Mesendoderm (in vitro differentiated cells): ENCODE measurements around the gene MUS81.

ENCODE experiments used
- DNase-seq: peaks from one replicate; pipeline ENCODE4 v3.0.0; 2013
- H2AK5ac ChIP-seq: 2 replicates; pipeline ENCODE4 v1.6.1; 2013; ENCODE audit warnings: low read length, inconsistent platforms
- H2BK120ac ChIP-seq: 2 replicates; pipeline ENCODE4 v1.6.1; 2013; ENCODE audit warnings: low read depth, mild to moderate bottlenecking, low read length, moderate library complexity, mixed read lengths
- H2BK15ac ChIP-seq: replicated peaks from 2 replicates; pipeline ENCODE4 v1.6.1; 2013; ENCODE audit warnings: low read depth, mild to moderate bottlenecking, moderate library complexity
- H2BK5ac ChIP-seq: 2 replicates; pipeline ENCODE4 v1.6.1; 2013; ENCODE audit warnings: low read length, inconsistent platforms
- H3K18ac ChIP-seq: 2 replicates; pipeline ENCODE4 v1.6.1; 2013; ENCODE audit warnings: mild to moderate bottlenecking, low read length, mixed read lengths
- H3K23ac ChIP-seq: one replicate; pipeline ENCODE4 v1.6.1; 2013; ENCODE audit warnings: low read length
- H3K27ac ChIP-seq: 2 replicates; pipeline ENCODE4 v1.5.1; 2013; ENCODE audit warnings: low read depth, mild to moderate bottlenecking, inconsistent platforms, low read length, moderate library complexity
- H3K27me3 ChIP-seq: 2 replicates; pipeline ENCODE4 v1.6.1; 2013; ENCODE audit warnings: low read length, control low read depth, mild to moderate bottlenecking, inconsistent platforms; ENCODE audit not compliant: insufficient read depth, poor library complexity
- H3K36me3 ChIP-seq: 2 replicates; pipeline ENCODE4 v1.6.1; 2013; ENCODE audit warnings: low read length, inconsistent platforms; ENCODE audit not compliant: control insufficient read depth, insufficient read depth
- H3K4ac ChIP-seq: one replicate; pipeline ENCODE4 v1.6.1; 2013; ENCODE audit warnings: low read depth, mild to moderate bottlenecking, low read length, moderate library complexity
- H3K4me1 ChIP-seq: 2 replicates; pipeline ENCODE4 v1.6.1; 2013; ENCODE audit warnings: low read depth, low read length, inconsistent platforms; ENCODE audit not compliant: control insufficient read depth
- H3K4me2 ChIP-seq: 2 replicates; pipeline ENCODE4 v1.6.1; 2013; ENCODE audit warnings: low read length
- H3K4me3 ChIP-seq: 2 replicates; pipeline ENCODE4 v1.5.1; 2013; ENCODE audit warnings: mild to moderate bottlenecking, low read length
- H3K56ac ChIP-seq: one replicate; pipeline ENCODE4 v1.6.1; 2013; ENCODE audit warnings: low read length
- H3K79me1 ChIP-seq: 2 replicates; pipeline ENCODE4 v1.6.1; 2013; ENCODE audit warnings: low read length, inconsistent platforms
- H3K79me2 ChIP-seq: 2 replicates; pipeline ENCODE4 v1.6.1; 2013; ENCODE audit warnings: mild to moderate bottlenecking, low read length; ENCODE audit not compliant: control insufficient read depth, insufficient read depth
- H3K9ac ChIP-seq: 2 replicates; pipeline ENCODE4 v1.6.1; 2013; ENCODE audit warnings: low read length, inconsistent platforms
- H4K5ac ChIP-seq: one replicate; pipeline ENCODE4 v1.6.1; 2013; ENCODE audit warnings: low read length
- H4K8ac ChIP-seq: one replicate; pipeline ENCODE4 v1.6.1; 2013; ENCODE audit warnings: low read depth, mild to moderate bottlenecking, control low read depth, low read length, moderate library complexity
- WGBS: extraction: QIAGEN DNeasy Blood & Tissue Kit; methylation state at CpG from one replicate; pipeline ENCODE4 v1.1.7; 2013; ENCODE audit warnings: low lambda C conversion rate, missing lambda C conversion rate; ENCODE audit not compliant: insufficient coverage; ENCODE audit errors: extremely low coverage; 5-methylcytosine and 5-hydroxymethylcytosine counted together

The MUS81 gene

DNA sequence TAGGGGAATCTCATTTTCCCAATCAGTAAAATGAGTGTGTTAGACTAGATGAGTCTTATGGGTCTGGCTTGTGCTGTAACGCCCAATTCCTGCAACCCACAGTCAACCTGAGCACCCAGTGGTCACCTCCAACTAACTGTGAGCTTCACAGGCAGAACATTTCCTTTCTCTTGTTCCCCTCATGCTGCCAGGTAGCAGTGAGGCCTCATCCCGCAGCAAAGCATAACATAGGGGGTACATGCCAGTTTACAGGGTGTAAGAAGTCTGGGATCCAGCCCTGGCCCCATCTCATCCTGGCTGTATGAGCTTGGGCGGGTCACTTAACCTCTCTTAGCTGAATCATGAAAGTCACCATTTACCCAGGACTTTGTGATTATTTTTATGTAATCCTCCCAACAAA lies 8.7 kb downstream of the MUS81 start:
- Histone ChIP-seq H3K4me1 (no peaks in the 10 kb centered on the region), H3K23ac (no peak overlapping the region), H3K4ac (no peak overlapping the region), H4K5ac (no peak overlapping the region), H3K4me3 (no peak overlapping the region), H3K79me2 (no peaks in the 10 kb centered on the region), H2BK5ac (no peak overlapping the region), H4K8ac (no peak overlapping the region), H3K27me3 (no peaks in the 10 kb centered on the region), H3K27ac (no peak overlapping the region), H2AK5ac (no peak overlapping the region), H3K9ac (no peak overlapping the region), H2BK120ac (no peak overlapping the region), H3K18ac (no peak overlapping the region), H3K4me2 (no peak overlapping the region), H3K36me3 (peaks cover 9% of the 10 kb centered on the region), H3K56ac (no peak overlapping the region), H2BK15ac (no peak overlapping the region), H3K79me1 (no peaks in the 10 kb centered on the region)
- WGBS = no CpG with 5 or more reads among the region's 3 CpGs
- DNase-seq = no peak

DNA sequence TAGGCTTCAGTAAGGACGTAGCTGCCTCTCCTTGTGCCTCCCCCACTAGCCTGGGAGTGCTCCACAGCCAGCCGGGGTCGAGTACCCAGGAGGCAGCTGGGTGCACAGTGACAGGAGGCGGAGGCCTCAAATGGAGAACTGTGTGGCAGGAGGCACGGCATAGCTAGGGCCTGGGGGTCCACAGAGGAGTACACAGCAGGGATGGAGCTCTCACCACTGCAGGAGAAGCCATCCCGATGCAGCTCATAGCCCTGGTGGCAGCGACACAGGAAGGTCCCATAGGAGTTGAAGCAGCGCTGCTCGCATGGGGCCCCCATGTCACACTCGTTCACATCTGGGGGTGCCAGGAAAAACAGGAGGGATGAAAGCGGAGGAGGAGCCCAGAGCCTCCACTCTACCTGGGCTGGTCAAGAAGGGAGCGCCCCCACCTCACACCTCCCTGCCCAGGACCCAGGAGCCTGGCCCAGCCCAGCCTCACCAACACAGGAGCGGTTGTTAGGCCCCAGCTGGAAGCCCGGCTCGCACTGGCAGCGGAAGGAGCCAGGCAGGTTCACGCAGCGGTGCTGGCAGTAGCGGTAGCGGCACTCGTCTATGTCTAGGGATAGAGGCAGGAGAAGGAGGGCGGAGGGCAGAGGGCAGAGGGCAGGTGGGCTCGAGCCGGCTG lies 9.5 kb downstream of the MUS81 start:
- no peaks in the 10 kb centered on the region for H3K27me3 ChIP-seq
- H3K4me2 ChIP-seq = no peak overlapping the region
- no peak for DNase-seq
- H3K18ac ChIP-seq = no peak overlapping the region
- no CpG with 5 or more reads among the region's 24 CpGs for WGBS
- H3K79me1 ChIP-seq = no peaks in the 10 kb centered on the region
- no peak overlapping the region for H3K23ac ChIP-seq
- H3K79me2 ChIP-seq = no peaks in the 10 kb centered on the region
- H2AK5ac ChIP-seq = no peak overlapping the region
- no peak overlapping the region for H4K8ac ChIP-seq
- peaks cover 4% of the 10 kb centered on the region for H3K36me3 ChIP-seq
- H2BK120ac ChIP-seq = no peak overlapping the region
- H3K56ac ChIP-seq = no peak overlapping the region
- H4K5ac ChIP-seq = no peak overlapping the region
- no peaks in the 10 kb centered on the region for H3K4me1 ChIP-seq
- no peak overlapping the region for H2BK5ac ChIP-seq
- H3K9ac ChIP-seq = no peak overlapping the region
- H3K4ac ChIP-seq = no peak overlapping the region
- H3K4me3 ChIP-seq = no peak overlapping the region
- H2BK15ac ChIP-seq = no peak overlapping the region
- no peak overlapping the region for H3K27ac ChIP-seq

DNA sequence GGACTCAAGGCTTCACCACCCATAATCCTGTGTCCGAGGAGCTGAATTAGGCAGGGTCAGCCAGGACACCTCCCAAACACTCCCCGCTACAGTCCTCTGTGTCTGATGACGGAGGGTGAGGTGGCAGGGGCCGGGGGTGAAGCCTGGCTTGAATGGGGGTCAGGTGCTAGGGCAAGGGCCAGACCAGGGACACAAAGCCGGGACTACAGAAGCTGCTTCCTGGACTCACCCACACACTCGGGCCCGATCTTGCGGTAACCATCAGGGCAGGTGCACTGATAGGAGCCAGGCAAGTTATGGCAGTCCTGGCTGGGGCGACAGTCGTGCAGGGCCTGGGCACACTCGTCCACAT lies 10.1 kb downstream of the MUS81 start:
- peaks cover 4% of the 10 kb centered on the region for H3K36me3 ChIP-seq
- H3K23ac ChIP-seq = no peak overlapping the region
- no peak overlapping the region for H4K5ac ChIP-seq
- no peak overlapping the region for H3K56ac ChIP-seq
- no peak overlapping the region for H3K9ac ChIP-seq
- H3K18ac ChIP-seq = no peak overlapping the region
- H3K4me1 ChIP-seq = no peaks in the 10 kb centered on the region
- no peak overlapping the region for H2BK5ac ChIP-seq
- H3K4me2 ChIP-seq = no peak overlapping the region
- no peaks in the 10 kb centered on the region for H3K79me2 ChIP-seq
- no peak overlapping the region for H3K27ac ChIP-seq
- no peak overlapping the region for H2AK5ac ChIP-seq
- no peaks in the 10 kb centered on the region for H3K27me3 ChIP-seq
- no peak for DNase-seq
- no peak overlapping the region for H3K4me3 ChIP-seq
- no CpG with 5 or more reads among the region's 11 CpGs for WGBS
- no peaks in the 10 kb centered on the region for H3K79me1 ChIP-seq
- H2BK120ac ChIP-seq = no peak overlapping the region
- H2BK15ac ChIP-seq = no peak overlapping the region
- no peak overlapping the region for H4K8ac ChIP-seq
- no peak overlapping the region for H3K4ac ChIP-seq

DNA sequence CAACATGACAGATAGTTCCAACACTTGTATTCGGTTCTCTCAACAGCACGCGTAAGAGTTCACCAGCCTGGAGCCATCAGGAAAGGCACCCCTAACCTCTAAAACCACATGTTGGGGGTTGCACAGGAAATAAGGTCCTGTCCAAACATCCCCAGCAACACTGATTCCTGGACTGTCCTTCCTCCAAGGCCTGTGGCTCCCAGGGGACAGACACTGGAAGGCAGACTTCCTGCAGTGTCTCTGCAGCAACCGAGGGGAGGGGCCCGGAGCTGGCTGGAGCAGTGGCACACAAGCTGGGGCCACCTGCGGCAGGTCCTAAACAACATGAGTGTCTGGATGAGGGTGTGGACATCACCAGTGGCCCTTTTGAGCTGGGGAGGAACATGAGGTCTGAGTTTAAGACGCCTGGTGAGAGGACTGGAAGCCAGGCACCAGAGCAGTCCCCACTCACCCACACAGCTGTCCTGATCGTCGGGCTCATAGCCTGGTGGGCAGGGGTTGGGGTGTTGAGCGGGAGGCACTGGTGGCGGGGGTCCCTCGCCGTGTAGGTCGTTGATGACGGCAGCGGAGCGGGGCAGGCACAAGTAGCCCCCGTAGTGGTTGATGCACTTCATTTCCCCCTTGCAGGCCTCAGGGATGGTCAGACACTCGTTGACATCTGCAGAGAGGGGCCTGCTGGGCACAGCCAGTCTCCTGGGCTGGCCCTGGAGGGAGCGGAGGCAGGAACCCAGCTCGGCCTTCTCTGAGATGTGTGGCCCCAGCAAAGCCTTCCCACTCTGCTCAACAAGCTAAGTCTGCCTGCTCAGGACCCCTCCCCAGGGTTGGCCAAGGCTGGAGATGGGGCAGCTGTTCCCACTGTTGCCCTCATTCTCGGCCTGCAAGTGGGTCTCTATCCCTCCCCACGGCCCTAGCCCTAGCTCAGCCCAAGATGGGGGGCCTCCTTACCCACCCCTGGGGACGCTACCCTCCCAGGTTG lies 10.8 kb downstream of the MUS81 start:
- H3K27ac ChIP-seq = no peak overlapping the region
- no peak overlapping the region for H3K4ac ChIP-seq

DNA sequence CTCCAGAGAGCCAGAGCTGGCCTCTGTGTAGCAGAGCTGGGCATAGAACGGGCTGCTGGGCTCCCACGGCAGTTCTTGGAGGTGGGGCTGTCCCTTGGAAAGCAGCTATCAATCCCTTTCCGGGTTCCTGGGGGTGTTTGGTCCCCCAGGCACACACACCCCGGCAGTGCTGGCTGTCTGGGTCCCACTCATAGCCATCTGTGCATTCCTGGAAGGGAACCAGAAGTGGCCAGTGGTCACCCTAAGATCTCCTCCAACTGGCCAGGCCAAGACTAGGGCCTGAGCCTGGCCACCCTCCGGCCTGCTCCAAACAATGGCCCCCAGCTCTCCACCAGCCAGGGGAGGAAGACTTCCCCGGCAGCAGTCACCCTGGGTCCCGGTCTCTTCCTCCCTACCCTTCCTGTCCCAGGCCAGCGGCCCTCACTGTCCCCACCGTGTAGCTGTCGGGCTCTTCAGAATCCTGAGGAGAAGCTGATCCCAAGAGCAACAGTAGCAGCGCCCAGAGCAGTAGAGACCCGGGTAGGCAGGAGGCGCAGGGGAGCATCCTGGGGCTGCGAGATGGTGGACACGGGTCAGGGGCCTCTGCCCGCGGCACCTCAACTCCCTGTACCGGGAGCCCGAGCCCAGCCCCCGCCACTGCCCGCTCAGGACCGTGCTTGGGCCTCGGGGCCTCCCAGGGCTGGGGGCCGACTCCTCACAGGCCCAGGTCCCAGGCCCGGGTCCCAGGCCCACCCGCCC lies 11.7 kb downstream of the MUS81 start:
- H3K36me3 ChIP-seq = no peaks in the 10 kb centered on the region
- H3K79me1 ChIP-seq = no peaks in the 10 kb centered on the region
- H3K4me2 ChIP-seq = peak overlapping the region; percentile 13
- peak overlapping the region; percentile 88 for H3K4ac ChIP-seq
- no peaks in the 10 kb centered on the region for H3K4me1 ChIP-seq
- H3K18ac ChIP-seq = peak overlapping the region; percentile 94
- peak overlapping the region; percentile 38 for H2BK120ac ChIP-seq
- peak overlapping the region; percentile 64 for H3K9ac ChIP-seq
- H3K27ac ChIP-seq = no peak overlapping the region
- no peaks in the 10 kb centered on the region for H3K27me3 ChIP-seq
- H4K8ac ChIP-seq = no peak overlapping the region
- no peaks in the 10 kb centered on the region for H3K79me2 ChIP-seq
- no CpG with 5 or more reads among the region's 26 CpGs for WGBS
- H3K56ac ChIP-seq = peak overlapping the region; percentile 93
- peak overlapping the region; percentile 29 for H3K23ac ChIP-seq
- DNase-seq = peak; percentile 62
- no peak overlapping the region for H2BK15ac ChIP-seq
- no peak overlapping the region for H2BK5ac ChIP-seq
- no peak overlapping the region for H2AK5ac ChIP-seq
- no peak overlapping the region for H4K5ac ChIP-seq
- H3K4me3 ChIP-seq = no peak overlapping the region

More for the DNA sequence above, 10.8 kb downstream of the MUS81 start:
- Histone ChIP-seq H3K9ac (peak overlapping the region; percentile 64), H3K4me3 (no peak overlapping the region), H3K56ac (peak overlapping the region; percentile 93), H3K4me2 (no peak overlapping the region), H3K27me3 (no peaks in the 10 kb centered on the region), H3K4me1 (no peaks in the 10 kb centered on the region), H2BK120ac (no peak overlapping the region), H3K23ac (no peak overlapping the region), H4K5ac (no peak overlapping the region), H4K8ac (no peak overlapping the region), H2AK5ac (no peak overlapping the region), H2BK15ac (no peak overlapping the region), H3K79me1 (no peaks in the 10 kb centered on the region), H3K18ac (no peak overlapping the region), H3K36me3 (peaks cover 1% of the 10 kb centered on the region), H3K79me2 (no peaks in the 10 kb centered on the region), H2BK5ac (no peak overlapping the region)
- no peak for DNase-seq
- no CpG with 5 or more reads among the region's 24 CpGs for WGBS
